D721Med (cell line): Measurements from ENCODE around the gene XYLB.

ENCODE experiments used
- DNase-seq: peaks from one replicate; pipeline ENCODE4 v3.0.0; 2011; ENCODE audit warnings: low spot score; ENCODE audit not compliant: insufficient read length
- FAIRE-seq: peaks from 2 replicates; lab custom pipeline; 2011; peaks lifted over from hg19 to GRCh38; lab: Jason Lieb, UNC
- TF ChIP-seq, protein P1 (sequence below): IDR thresholded peaks from 2 replicates; pipeline ENCODE4 v1.5.1; 2012; ENCODE audit warnings: mild to moderate bottlenecking, control low read depth; ENCODE audit not compliant: insufficient read depth; ENCODE audit errors: missing control alignments

Gene XYLB

DNA sequence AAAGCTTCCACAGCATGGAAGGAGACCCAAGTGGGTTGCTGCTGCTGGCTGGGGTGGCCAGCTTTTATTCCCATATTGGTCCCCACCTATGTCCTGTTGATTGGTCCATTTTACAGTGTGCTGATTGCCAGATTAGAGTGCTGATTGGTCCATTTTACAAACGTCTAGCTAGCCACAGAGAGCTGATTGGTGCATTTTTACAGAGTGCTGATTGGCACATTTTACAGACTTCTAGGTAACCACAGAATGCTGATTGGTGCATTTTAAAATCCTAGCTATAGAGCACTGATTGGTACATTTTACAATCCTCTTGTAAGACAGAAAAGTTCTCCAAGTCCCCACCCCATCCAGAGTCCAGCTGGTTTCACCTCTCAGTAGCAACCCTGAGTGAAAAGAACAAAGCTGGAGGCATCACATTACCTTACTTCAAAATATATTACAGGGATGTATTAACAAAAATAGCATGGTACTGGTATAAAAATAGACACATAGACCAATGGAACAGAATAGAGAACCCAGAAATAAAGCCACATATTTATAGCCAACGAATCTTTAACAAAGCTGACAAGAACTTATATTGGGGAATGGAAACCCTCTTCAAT, 99.6 kb downstream of the XYLB start:
- FAIRE-seq = no peak
- DNase-seq = no peak
- TF ChIP-seq, protein P1, sequence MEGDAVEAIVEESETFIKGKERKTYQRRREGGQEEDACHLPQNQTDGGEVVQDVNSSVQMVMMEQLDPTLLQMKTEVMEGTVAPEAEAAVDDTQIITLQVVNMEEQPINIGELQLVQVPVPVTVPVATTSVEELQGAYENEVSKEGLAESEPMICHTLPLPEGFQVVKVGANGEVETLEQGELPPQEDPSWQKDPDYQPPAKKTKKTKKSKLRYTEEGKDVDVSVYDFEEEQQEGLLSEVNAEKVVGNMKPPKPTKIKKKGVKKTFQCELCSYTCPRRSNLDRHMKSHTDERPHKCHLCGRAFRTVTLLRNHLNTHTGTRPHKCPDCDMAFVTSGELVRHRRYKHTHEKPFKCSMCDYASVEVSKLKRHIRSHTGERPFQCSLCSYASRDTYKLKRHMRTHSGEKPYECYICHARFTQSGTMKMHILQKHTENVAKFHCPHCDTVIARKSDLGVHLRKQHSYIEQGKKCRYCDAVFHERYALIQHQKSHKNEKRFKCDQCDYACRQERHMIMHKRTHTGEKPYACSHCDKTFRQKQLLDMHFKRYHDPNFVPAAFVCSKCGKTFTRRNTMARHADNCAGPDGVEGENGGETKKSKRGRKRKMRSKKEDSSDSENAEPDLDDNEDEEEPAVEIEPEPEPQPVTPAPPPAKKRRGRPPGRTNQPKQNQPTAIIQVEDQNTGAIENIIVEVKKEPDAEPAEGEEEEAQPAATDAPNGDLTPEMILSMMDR = no peak

DNA sequence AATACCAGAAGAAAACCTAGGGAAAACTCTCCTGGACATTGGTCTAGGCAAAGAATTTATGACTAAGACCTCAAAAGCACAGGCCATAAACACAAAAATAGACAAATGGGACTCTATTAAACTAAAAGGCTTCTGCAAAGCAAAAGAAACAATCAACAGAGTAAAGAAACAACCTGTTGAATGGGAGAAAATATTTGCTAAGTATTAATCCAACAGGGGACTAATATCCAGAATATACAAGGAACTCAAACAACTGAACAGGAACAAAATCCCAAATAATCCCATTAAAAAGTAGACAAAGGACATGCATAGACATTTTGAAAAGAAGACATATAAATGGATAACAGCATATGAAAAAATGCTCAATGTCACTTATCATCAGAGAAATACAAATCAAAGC, 100.2 kb downstream of the XYLB start:
- no peak for DNase-seq
- no peak for FAIRE-seq
- TF ChIP-seq, protein P1 = no peak

DNA sequence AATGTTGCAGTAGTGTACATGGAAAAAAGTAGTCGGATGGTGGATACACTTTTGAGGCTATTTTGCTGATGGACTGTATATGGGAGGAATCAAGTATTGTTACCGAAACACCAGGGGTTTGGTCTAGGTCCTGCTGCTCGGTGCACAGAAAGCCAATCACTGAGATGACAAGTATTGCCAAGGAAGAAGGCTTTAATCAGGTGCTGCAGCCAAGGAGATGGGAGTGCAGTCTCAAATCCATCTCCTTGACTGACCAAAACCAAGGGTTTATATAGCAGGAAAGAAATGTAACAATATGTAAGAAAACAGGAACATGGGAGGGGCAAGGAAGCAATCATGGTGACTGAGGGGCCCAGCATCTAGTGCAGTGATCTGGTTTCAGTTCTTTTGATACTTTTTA, 104.3 kb downstream of the XYLB start:
- FAIRE-seq = no peak
- TF ChIP-seq, protein P1 = no peak
- no peak for DNase-seq

DNA sequence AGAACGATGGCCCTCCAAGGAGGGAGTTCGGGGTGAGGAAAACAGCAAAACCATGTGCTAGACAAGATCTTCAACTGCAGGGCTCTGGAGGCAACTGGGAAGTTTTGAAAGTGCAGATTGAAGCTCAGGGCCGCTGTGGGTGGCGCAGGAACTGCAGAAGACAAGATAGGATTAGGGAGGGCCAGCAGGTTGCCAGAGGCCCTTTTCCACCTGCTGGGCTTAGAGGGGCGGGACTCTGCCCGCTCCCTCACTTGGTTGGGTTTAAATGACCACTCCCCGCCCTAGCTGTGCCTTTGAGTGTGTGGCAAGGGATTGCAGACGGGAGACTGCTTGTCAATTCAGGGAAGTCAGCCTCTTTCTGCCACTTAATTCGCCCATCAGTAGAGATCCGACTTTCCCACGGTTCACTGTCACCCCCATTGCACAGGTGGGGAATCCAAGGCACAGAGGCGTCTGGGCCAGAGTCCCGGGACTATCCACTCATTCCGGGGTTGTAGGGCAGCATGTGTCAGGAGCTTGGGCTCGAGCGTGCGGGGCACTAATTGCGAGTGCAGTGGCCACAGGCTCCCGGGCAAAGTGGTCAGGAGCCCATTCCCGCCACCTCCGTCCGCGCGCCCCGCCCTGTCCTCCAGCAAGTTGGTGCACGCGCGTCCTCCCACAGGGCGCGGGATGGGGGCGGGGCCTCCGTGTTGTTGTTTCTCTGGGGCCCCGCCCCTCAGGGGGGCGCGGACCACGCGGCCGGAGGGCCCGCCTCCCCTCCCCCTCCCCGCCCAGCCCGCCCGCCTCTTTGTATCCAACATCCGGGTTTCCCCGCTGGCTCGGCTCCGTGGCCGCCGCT, 106.7 kb downstream of the XYLB start, which contains the start of gene ACVR2B:
Gene ACVR2B (plus strand): TSS at position 816 of the 838 bp plus-strand sequence. CDS start 433 bp downstream, outside the sequence.
- TF ChIP-seq, protein P1 = no peak
- DNase-seq = peak; percentile 84
- no peak for FAIRE-seq

DNA sequence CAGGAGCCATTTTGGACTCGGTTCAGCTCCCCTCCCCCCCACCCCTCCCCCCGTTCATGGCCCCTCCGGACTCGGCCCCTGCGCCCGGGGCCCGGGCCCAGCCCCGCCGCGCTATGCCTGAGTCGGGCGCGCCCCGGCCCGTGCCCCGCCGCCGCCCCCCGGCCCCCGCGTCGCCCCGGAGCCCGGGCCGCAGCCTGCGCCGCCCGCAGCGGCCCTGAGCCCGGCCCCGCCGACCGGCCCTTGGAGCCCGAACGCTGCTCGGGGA, 107.3 kb downstream of the XYLB start:
- no peak for FAIRE-seq
- DNase-seq = no peak
- TF ChIP-seq, protein P1 = no peak

DNA sequence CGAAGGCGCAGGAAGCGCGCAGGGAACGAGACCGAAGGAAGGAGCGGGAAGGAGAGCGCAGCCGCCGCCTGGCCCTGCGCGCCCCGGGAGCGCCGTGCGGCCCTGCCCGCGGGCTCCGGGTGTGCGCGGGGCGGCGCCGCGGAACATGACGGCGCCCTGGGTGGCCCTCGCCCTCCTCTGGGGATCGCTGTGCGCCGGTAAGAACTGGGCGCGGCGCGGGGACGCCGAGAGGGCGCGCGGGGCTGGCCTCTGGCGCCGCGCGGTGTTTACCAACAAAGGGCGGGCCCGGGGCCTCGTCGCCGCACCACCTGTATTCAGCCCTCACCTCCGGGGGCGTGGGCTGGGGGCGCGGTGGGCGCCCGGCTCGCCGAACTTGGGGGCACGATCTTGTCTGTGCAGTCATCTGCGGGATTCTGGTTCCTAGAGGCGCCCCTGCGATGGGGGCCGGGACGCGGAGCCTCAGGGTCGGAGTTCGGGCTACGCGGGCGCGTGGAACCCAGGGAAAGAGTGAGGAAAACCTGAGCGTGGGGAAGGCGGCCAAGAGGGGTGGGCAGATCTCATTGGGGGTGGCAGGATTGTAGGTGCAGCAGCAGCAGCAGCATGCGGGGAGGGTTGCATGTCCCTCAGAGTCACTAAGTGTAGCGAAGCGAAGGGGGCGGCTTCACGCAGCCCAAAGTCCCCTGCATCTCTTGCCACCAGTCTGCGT, 107.7 kb downstream of the XYLB start:
- FAIRE-seq = no peak
- TF ChIP-seq, protein P1 = no peak
- DNase-seq = no peak
